Measurements from ENCODE around the gene TMEM59.

TMEM59 gene

DNA sequence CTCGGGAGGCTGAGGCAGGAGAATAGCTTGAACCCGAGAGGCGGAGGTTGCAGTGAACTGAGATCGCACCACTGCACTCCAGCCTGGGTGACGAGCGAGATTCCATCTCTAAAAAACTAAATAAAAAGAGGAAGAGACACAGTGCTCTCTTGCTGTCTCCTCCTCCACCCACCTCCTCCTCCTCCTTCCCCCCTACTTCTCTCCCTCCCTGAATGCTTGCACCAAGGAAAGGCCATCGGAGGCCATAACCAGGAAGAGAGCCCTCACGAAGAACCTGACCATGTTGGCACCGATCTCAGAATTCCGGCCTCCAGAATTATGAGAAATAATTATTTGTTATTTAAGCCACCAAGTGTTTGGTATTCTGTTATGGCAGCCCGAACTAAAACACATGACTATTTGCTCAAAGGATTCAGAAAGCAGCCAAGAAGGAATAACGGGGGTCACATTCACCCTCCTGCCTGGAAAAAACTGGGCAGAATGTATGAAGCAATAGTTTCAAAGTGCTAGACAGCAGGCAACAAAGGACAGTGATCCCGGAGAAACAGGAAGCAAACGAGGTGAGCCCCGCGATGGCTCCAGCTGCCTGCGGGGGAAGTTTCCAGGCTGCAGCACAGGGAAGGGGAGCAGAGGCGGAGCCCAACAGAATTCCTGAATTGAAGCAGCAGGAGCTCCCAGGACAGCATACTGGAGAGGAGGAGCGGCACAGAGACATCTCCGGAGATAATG lies 70.8 kb downstream of the TMEM59 start:
- DNase-seq (ENCODE audit: low read depth): no peak

GRCh38 chr1:53981220-53981619 lies 71.8 kb downstream of the TMEM59 start:
- DNase-seq (ENCODE audit: low read depth): no peak

DNA sequence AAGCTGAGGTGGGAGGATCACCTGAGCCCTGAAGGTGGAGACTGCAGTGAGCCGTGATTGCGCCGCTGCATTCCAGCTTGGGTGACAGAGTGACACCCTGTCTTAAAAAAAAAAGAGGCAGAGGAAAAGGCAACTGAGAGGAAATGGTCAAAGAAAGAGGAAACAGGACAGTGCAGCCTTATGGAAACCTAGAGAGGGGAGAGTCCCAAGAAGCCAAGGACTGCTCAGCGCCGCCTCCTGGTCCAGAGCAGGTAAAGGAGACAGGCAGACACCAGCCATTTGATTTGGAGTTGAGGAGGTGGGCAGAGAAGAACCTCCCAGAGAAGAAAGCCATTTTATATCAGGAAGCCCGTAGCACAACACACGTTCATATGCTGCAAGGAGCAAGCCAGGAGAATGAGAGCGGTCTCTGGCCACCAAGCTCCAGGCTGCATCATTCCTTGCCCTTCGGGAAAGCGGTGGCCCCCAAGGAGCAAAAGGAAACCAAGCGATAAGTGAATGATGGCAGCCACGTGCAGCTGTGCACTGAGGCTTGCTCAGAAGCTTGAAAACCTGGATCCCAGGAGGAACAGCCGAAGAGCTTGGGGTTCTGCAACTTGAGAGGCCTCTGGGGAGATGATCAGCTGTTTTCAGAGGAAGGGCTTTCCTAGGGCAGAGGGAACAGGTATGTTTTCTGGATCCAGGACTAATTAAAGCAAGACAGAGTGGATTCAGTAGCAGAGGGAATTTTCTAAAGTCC lies 73.1 kb downstream of the TMEM59 start:
- no peak for DNase-seq (ENCODE audit: low read depth)
